Neural progenitor cell (in vitro differentiated cells): ENCODE data around the gene GNG14.

ENCODE experiments used
- CTCF ChIP-seq: fragments of 200-600 bp; sonication (generic); IDR thresholded peaks from 2 replicates; pipeline ENCODE4 v1.5.1; 2017; ENCODE audit warnings: antibody characterized with exemption, mild to moderate bottlenecking
- EZH2 ChIP-seq: fragments of 200-600 bp; sonication (generic); IDR thresholded peaks from 2 replicates; pipeline ENCODE4 v1.6.1; 2017; ENCODE audit warnings: antibody characterized with exemption, mild to moderate bottlenecking, moderate library complexity
- EZH2phosphoT487 ChIP-seq: fragments of 200-600 bp; sonication (generic); IDR thresholded peaks from 2 replicates; pipeline ENCODE4 v1.6.1; 2017; ENCODE audit warnings: antibody characterized with exemption

- TF ChIP-seq CTCF: no peak
- no peak for TF ChIP-seq EZH2phosphoT487
- no peak for TF ChIP-seq EZH2
Measured at GRCh38 chr19:12720296-12720695, 32.5 kb downstream of the GNG14 start.
